Measurements from ENCODE around the gene SLC5A12. TPM values are rescaled to one million over a fixed set of nuclear protein-coding genes. Genes with fewer than 3 reads are reported as not detected.

The SLC5A12 gene
- polyA plus RNA-seq, 1 donor (not counting 4 experiments of a cell fraction or from before 2014, with no cell fraction given): not detected

DNA sequence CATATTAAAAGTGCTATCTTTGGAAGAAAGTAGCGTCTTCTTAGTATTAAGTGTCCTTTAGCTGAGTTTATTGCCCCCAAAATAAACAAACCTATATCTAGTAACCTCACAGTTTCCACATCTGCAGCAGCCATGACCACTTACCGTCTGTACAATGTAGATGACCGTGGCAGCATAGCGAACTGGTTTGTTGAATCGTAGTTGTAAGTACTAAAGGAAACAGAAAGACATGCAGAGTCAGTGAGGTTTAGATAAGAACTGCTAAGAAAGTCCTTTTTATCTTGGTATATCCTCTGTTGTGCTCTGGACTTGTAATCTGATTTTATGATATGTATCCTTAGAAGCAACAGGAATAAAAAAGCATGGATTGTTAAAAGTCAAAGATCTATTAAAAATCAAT is 9.4 kb downstream of the SLC5A12 start:
- no peaks in the 10 kb centered on the region for H4K20me1 ChIP-seq (ENCODE audit: control insufficient read depth, extremely low read depth, insufficient read depth, low read length)
- no peak overlapping the region for H3K4me2 ChIP-seq (ENCODE audit: control insufficient read depth, extremely low read depth, insufficient read depth, low read depth, low read length)
- H3K9me3 ChIP-seq (ENCODE audit: control insufficient read depth, low read depth, low read length): no peaks in the 10 kb centered on the region
- no peaks in the 10 kb centered on the region for H3K27me3 ChIP-seq (ENCODE audit: control insufficient read depth, extremely low read depth, insufficient read depth, low read length)
- DNase-seq (ENCODE audit: low read depth, low spot score) (no peak), FAIRE-seq (no peak)
- no peaks in the 10 kb centered on the region for H3K79me2 ChIP-seq (ENCODE audit: control insufficient read depth, insufficient read depth, low read length)
- no peak overlapping the region for H3K4me3 ChIP-seq (ENCODE audit: control insufficient read depth in 2 of 3, extremely low read depth in 1 of 3, insufficient read depth in 2 of 3, low read depth in 1 of 3, low read length in 3 of 3)
- no peak for TF ChIP-seq EZH2 (IDR thresholded peaks at IDR 0.05; ENCODE audit: low read length)
- TF ChIP-seq, protein P1, sequence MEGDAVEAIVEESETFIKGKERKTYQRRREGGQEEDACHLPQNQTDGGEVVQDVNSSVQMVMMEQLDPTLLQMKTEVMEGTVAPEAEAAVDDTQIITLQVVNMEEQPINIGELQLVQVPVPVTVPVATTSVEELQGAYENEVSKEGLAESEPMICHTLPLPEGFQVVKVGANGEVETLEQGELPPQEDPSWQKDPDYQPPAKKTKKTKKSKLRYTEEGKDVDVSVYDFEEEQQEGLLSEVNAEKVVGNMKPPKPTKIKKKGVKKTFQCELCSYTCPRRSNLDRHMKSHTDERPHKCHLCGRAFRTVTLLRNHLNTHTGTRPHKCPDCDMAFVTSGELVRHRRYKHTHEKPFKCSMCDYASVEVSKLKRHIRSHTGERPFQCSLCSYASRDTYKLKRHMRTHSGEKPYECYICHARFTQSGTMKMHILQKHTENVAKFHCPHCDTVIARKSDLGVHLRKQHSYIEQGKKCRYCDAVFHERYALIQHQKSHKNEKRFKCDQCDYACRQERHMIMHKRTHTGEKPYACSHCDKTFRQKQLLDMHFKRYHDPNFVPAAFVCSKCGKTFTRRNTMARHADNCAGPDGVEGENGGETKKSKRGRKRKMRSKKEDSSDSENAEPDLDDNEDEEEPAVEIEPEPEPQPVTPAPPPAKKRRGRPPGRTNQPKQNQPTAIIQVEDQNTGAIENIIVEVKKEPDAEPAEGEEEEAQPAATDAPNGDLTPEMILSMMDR (optimal IDR thresholded peaks at IDR 0.05 in 1 of 3, IDR thresholded peaks at IDR 0.05 in 1 of 3, conservative IDR thresholded peaks at IDR 0.05 in 1 of 3; ENCODE audit: extremely low read depth in 1 of 3, insufficient read depth in 2 of 3, low read length in 3 of 3): no peak
- dilution Hi-C loops (cut with MboI; ENCODE audit: extremely low pct_ligation_motif_present, low sequenced_read_pairs): no loop called here
- no peaks in the 10 kb centered on the region for H3K4me1 ChIP-seq (ENCODE audit: control insufficient read depth, extremely low read depth, insufficient read depth, low read length)
- H3K9me1 ChIP-seq (ENCODE audit: control insufficient read depth, extremely low read depth, insufficient read depth, low read length): no peaks in the 10 kb centered on the region
- no peaks in the 10 kb centered on the region for H3K36me3 ChIP-seq (ENCODE audit: control insufficient read depth in 2 of 2, extremely low read depth in 1 of 2, insufficient read depth in 2 of 2, low read length in 2 of 2)
- no peak overlapping the region for H2AFZ ChIP-seq (ENCODE audit: control insufficient read depth, low read length)
- H3K9ac ChIP-seq (ENCODE audit: control insufficient read depth, extremely low read depth, insufficient read depth, low read length): no peak overlapping the region
- no peak overlapping the region for H3K27ac ChIP-seq (ENCODE audit: control insufficient read depth, insufficient read depth, low read length)

DNA sequence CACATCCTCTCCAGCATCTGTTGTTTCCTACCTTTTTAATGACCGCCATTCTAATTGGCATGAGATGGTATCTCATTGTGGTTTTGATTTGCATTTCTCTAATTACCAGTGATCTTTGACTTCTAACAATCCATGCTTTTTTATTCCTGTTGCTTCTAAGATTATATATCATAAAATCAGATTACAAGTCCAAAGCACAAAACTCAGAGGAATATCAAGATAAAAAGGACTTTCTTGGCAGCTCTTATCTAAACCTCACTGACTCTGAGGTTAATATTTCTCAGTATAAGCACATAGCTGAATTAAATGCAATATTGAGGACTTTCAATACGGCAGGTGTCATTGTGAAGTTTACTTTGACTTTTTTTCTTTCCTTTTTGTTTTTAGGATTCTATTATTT is 11.4 kb downstream of the SLC5A12 start:
- dilution Hi-C loops (cut with MboI; ENCODE audit: extremely low pct_ligation_motif_present, low sequenced_read_pairs): no loop called here
- Histone ChIP-seq H3K4me1 (ENCODE audit: control insufficient read depth, extremely low read depth, insufficient read depth, low read length) (no peaks in the 10 kb centered on the region), H3K27ac (ENCODE audit: control insufficient read depth, insufficient read depth, low read length) (no peak overlapping the region), H3K9me3 (ENCODE audit: control insufficient read depth, low read depth, low read length) (no peaks in the 10 kb centered on the region), H4K20me1 (ENCODE audit: control insufficient read depth, extremely low read depth, insufficient read depth, low read length) (no peaks in the 10 kb centered on the region), H2AFZ (ENCODE audit: control insufficient read depth, low read length) (no peak overlapping the region), H3K27me3 (ENCODE audit: control insufficient read depth, extremely low read depth, insufficient read depth, low read length) (no peaks in the 10 kb centered on the region), H3K79me2 (ENCODE audit: control insufficient read depth, insufficient read depth, low read length) (no peaks in the 10 kb centered on the region), H3K4me3 (ENCODE audit: control insufficient read depth in 2 of 3, extremely low read depth in 1 of 3, insufficient read depth in 2 of 3, low read depth in 1 of 3, low read length in 3 of 3) (no peak overlapping the region), H3K4me2 (ENCODE audit: control insufficient read depth, extremely low read depth, insufficient read depth, low read depth, low read length) (no peak overlapping the region), H3K9ac (ENCODE audit: control insufficient read depth, extremely low read depth, insufficient read depth, low read length) (no peak overlapping the region), H3K36me3 (ENCODE audit: control insufficient read depth in 2 of 2, extremely low read depth in 1 of 2, insufficient read depth in 2 of 2, low read length in 2 of 2) (no peaks in the 10 kb centered on the region), H3K9me1 (ENCODE audit: control insufficient read depth, extremely low read depth, insufficient read depth, low read length) (no peaks in the 10 kb centered on the region)
- DNase-seq (ENCODE audit: low read depth, low spot score) (no peak), FAIRE-seq (no peak)
- TF ChIP-seq, protein P1 (optimal IDR thresholded peaks at IDR 0.05 in 1 of 3, IDR thresholded peaks at IDR 0.05 in 1 of 3, conservative IDR thresholded peaks at IDR 0.05 in 1 of 3; ENCODE audit: extremely low read depth in 1 of 3, insufficient read depth in 2 of 3, low read length in 3 of 3): no peak
- TF ChIP-seq EZH2 (IDR thresholded peaks at IDR 0.05; ENCODE audit: low read length): no peak
